K562 (cell line): ENCODE data around the gene TFPI2. TPM values are rescaled to one million over a fixed set of nuclear protein-coding genes. Genes with fewer than 3 reads are reported as not detected.

Experiments used
- ATF4 ChIP-seq: fragments of 450-650 bp; formaldehyde crosslinking; IDR thresholded peaks from 2 replicates; pipeline ENCODE4 v1.4.0; 2022; ENCODE audit warnings: mild to moderate bottlenecking, moderate library complexity
- CTCF ChIP-seq, 3 experiments: IDR thresholded peaks in 2 of 3; conservative IDR thresholded peaks in 1 of 3; 2 replicates each; pipeline ENCODE4 v1.5.1; 2011 to 2012; ENCODE audit warnings: low read length in 3 of 3, mild to moderate bottlenecking in 3 of 3, control low read depth in 2 of 3, improper control_type of control experiment in 1 of 3, inconsistent platforms in 1 of 3, low read depth in 1 of 3, mixed read lengths in 1 of 3, moderate library complexity in 1 of 3; ENCODE audit not compliant: insufficient read depth in 2 of 3
- EGR1 ChIP-seq: fragments of 450-650 bp; conservative IDR thresholded peaks from 2 replicates; pipeline ENCODE4 v1.6.1; 2017; ENCODE audit warnings: mild to moderate bottlenecking
- MAFG ChIP-seq: fragments of 450-650 bp; conservative IDR thresholded peaks from 2 replicates; pipeline ENCODE4 v1.6.1; 2016; ENCODE audit warnings: missing genetic modification characterization, missing compliant biosample characterization
- MAFK ChIP-seq: IDR thresholded peaks from 2 replicates; pipeline ENCODE4 v1.6.1; 2011; ENCODE audit warnings: low read length, improper control_type of control experiment
- PHF21A ChIP-seq: fragments of 450-650 bp; IDR thresholded peaks from 2 replicates; pipeline ENCODE4 v1.6.1; 2017; ENCODE audit warnings: low read depth, borderline replicate concordance
- RBFOX2 ChIP-seq: fragments of 200-400 bp; formaldehyde crosslinking; IDR thresholded peaks from 2 replicates; pipeline ENCODE4 v1.6.1; 2017; ENCODE audit warnings: low read depth, mild to moderate bottlenecking, low read length, moderate library complexity
- REST ChIP-seq, 2 experiments: fragments of 450-650 bp; formaldehyde crosslinking in 1 of 2; IDR thresholded peaks; 2 replicates each; pipeline versions ENCODE4 v1.4.0 to v1.6.1; 2014 to 2020; ENCODE audit warnings: mild to moderate bottlenecking in 2 of 2, borderline replicate concordance in 1 of 2, low read depth in 1 of 2
- ZNF316 ChIP-seq: fragments of 450-650 bp; IDR thresholded peaks from 2 replicates; pipeline ENCODE4 v1.6.1; 2016
- ZNF696 ChIP-seq: fragments of 250-450 bp; sonication (Bioruptor Pico); conservative IDR thresholded peaks from 2 replicates; pipeline ENCODE4 v1.4.0; 2020; ENCODE audit warnings: mild to moderate bottlenecking, moderate library complexity
- polyA plus RNA-seq, 8 experiments: library from polyadenylated mRNA; depleted of rRNA in 4 of 8; stranded (reverse) in 5 of 8; unstranded in 3 of 8; fragments of >200 nt; fragmentation: Nextera tagmentation in 2 of 8; fragmentation: Illumina TruSeq in 1 of 8; extraction: Ambion mirVana in 2 of 8; extraction: Trizol in 1 of 8; gene quantifications; 2 replicates each; pipeline versions ENCODE4 v1.2.1 to v1.2.3, GENCODE V29; 2011 to 2014; ENCODE audit warnings: inconsistent platforms in 1 of 8, missing spikeins in 1 of 8
- total RNA-seq, 7 experiments: library from RNA; depleted of rRNA in 6 of 7; stranded (reverse); fragments of >200 nt in 6 of 7; fragmentation: Illumina TruSeq in 2 of 7; extraction: Trizol in 2 of 7; gene quantifications; 2 replicates each; pipeline versions ENCODE4 v1.2.1 to v1.2.3, GENCODE V29; 2011 to 2021; ENCODE audit warnings: low replicate concordance in 1 of 7
- TF ChIP-seq, protein P1 (sequence below), 2 experiments: IDR thresholded peaks; 2 replicates each; pipeline ENCODE4 v1.6.1; 2011; ENCODE audit warnings: borderline replicate concordance in 1 of 2, control low read depth in 1 of 2, low read depth in 1 of 2, low read length in 1 of 2, mild to moderate bottlenecking in 1 of 2, mixed read lengths in 1 of 2, moderate library complexity in 1 of 2; ENCODE audit not compliant: insufficient read depth in 1 of 2, insufficient read length in 1 of 2, poor library complexity in 1 of 2, severe bottlenecking in 1 of 2; ENCODE audit errors: extremely low read depth in 1 of 2
- TF ChIP-seq, protein P2 (sequence below): fragments of 250-450 bp; sonication (Bioruptor Pico); IDR thresholded peaks from 2 replicates; pipeline ENCODE4 v1.5.0; 2021

The TFPI2 gene
- total and polyA plus RNA-seq, 9 of the 15 experiments (the other 6 are each of a cell fraction or from before 2014, with no cell fraction given): 0.07 to 0.25 (median 0.11) TPM; not detected in 4

GRCh38 chr7:93890464-93891068, at the start of gene TFPI2 (continued):
- no peak for TF ChIP-seq CTCF (IDR thresholded peaks at IDR 0.05 in 2 of 3, conservative IDR thresholded peaks at IDR 0.05 in 1 of 3; ENCODE audit: insufficient read depth in 2 of 3, low read depth in 1 of 3, low read length in 3 of 3)
- TF ChIP-seq ATF4: no peak
- no peak for TF ChIP-seq PHF21A
- TF ChIP-seq MAFG (tag): peak; percentile 42
- no peak for TF ChIP-seq REST (IDR thresholded peaks at IDR 0.05; ENCODE audit: borderline replicate concordance)
- no peak for TF ChIP-seq REST (CRISPR knock-in tag; IDR thresholded peaks at IDR 0.05; ENCODE audit: low read depth)
- TF ChIP-seq, protein P1, sequence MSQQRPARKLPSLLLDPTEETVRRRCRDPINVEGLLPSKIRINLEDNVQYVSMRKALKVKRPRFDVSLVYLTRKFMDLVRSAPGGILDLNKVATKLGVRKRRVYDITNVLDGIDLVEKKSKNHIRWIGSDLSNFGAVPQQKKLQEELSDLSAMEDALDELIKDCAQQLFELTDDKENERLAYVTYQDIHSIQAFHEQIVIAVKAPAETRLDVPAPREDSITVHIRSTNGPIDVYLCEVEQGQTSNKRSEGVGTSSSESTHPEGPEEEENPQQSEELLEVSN (IDR thresholded peaks at IDR 0.05; ENCODE audit: borderline replicate concordance in 1 of 2, extremely low read depth in 1 of 2, insufficient read depth in 1 of 2, insufficient read length in 1 of 2, low read depth in 1 of 2, low read length in 1 of 2, poor library complexity in 1 of 2, severe bottlenecking in 1 of 2): peak in 1 of 2 experiments; percentile 12
- TF ChIP-seq EGR1: peak; percentile 72
- peak; percentile 16; the same call in 1 of the 2 replicates for TF ChIP-seq MAFK
- no peak for TF ChIP-seq ZNF696 (CRISPR knock-in tag)
- peak; percentile 68 for TF ChIP-seq ZNF316
- TF ChIP-seq, protein P2, sequence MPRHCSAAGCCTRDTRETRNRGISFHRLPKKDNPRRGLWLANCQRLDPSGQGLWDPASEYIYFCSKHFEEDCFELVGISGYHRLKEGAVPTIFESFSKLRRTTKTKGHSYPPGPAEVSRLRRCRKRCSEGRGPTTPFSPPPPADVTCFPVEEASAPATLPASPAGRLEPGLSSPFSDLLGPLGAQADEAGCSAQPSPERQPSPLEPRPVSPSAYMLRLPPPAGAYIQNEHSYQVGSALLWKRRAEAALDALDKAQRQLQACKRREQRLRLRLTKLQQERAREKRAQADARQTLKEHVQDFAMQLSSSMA (CRISPR knock-in tag): no peak
- no peak for TF ChIP-seq RBFOX2
